Astrocyte of the spinal cord (primary cell): ENCODE measurements around the gene HMGXB3.

Source experiments
- DNase-seq: peaks from one replicate; pipeline ENCODE4 v3.0.0; 2011; ENCODE audit warnings: low read depth, low spot score
- H3K4me3 ChIP-seq: 2 replicates; pipeline ENCODE4 v1.5.1; 2011; ENCODE audit warnings: low read depth, mild to moderate bottlenecking, low read length, moderate library complexity
- in situ Hi-C: cut with HindIII; loops from 2 replicates; pipeline ENCODE4 v1.10.0; 2017; ENCODE audit warnings: low sequenced_read_pairs
- TF ChIP-seq, protein P1 (sequence below): IDR thresholded peaks from 2 replicates; pipeline ENCODE4 v1.5.1; 2012; ENCODE audit warnings: low read depth, mild to moderate bottlenecking, low read length, inconsistent platforms

The HMGXB3 gene

DNA sequence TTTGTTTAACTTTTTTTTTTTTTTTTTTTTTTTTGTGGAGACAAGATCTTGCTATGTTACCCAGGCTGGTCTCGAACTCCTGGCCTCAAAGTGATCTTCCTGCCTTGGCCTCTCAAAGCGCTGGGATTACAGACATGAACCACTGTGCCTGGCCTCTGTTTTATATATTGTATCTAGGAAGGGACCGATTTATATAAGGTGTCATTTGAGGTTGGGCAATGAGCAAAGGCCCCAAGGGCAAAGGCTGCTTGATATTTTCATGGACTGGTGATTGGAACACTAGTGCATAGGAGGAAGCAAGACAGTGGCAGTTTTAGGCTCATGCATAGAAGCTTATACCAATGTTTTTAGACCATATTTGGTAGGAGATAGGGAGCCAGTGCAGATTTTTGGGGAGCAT, 36.8 kb upstream of the HMGXB3 start:
- TF ChIP-seq, protein P1, sequence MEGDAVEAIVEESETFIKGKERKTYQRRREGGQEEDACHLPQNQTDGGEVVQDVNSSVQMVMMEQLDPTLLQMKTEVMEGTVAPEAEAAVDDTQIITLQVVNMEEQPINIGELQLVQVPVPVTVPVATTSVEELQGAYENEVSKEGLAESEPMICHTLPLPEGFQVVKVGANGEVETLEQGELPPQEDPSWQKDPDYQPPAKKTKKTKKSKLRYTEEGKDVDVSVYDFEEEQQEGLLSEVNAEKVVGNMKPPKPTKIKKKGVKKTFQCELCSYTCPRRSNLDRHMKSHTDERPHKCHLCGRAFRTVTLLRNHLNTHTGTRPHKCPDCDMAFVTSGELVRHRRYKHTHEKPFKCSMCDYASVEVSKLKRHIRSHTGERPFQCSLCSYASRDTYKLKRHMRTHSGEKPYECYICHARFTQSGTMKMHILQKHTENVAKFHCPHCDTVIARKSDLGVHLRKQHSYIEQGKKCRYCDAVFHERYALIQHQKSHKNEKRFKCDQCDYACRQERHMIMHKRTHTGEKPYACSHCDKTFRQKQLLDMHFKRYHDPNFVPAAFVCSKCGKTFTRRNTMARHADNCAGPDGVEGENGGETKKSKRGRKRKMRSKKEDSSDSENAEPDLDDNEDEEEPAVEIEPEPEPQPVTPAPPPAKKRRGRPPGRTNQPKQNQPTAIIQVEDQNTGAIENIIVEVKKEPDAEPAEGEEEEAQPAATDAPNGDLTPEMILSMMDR: no peak
- DNase-seq: no peak
- H3K4me3 ChIP-seq: no peak overlapping the region
- in situ Hi-C loops: no loop called here

DNA sequence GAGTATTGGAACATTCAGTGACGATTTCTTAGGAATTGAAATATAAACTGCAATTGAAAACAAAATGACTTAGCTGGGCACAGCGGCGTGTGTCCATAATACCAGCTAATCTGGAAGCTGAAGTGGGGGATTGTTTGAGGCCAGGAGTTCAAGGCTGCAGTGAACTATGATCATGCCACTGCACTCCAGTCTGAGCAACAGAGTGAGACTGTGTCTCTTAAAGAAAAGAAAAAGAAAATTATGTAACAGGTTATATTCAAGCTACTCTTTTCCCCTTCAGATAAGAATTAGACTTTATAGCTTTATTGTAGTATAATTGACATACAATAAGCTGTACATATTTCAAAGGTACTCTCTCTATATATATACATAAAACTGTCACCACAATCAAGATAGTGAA, 33.6 kb upstream of the HMGXB3 start:
- DNase-seq: no peak
- TF ChIP-seq, protein P1: no peak
- in situ Hi-C loops: no loop called here
- H3K4me3 ChIP-seq: no peak overlapping the region

GRCh38 chr5:149969181-149969930, 31.2 kb upstream of the HMGXB3 start:
- H3K4me3 ChIP-seq: no peak overlapping the region
- in situ Hi-C loops: no loop called here
- no peak for DNase-seq
- TF ChIP-seq, protein P1: no peak

GRCh38 chr5:149975409-149975808, 25.1 kb upstream of the HMGXB3 start:
- no peak for DNase-seq
- no peak overlapping the region for H3K4me3 ChIP-seq
- in situ Hi-C loops: no loop called here
- TF ChIP-seq, protein P1: no peak

- no peak overlapping the region for H3K4me3 ChIP-seq
- DNase-seq: no peak
- in situ Hi-C loops: no loop called here
- TF ChIP-seq, protein P1: no peak
Measured at GRCh38 chr5:149979896-149980295, 20.6 kb upstream of the HMGXB3 start.

- in situ Hi-C loops: no loop called here
- no peak for DNase-seq
Measured at GRCh38 chr5:149981206-149981605, 19.3 kb upstream of the HMGXB3 start.

More at GRCh38 chr5:149981206-149981605, 19.3 kb upstream of the HMGXB3 start:
- no peak overlapping the region for H3K4me3 ChIP-seq
- TF ChIP-seq, protein P1: no peak
